ENCODE measurements around the gene KLHL25.
A peak's percentile ranks its signal among the peaks of the same experiment; 100 is the strongest.
"Not testable (repeated sequence)": the region's sequence is repeated elsewhere in the genome, so short reads cannot be mapped to it uniquely, and the experiment has no call there.

Gene KLHL25

GRCh38 chr15:85794598-85795336 is at the start of gene KLHL25:
TSS of gene KLHL25 (minus strand) at chr15:85794925. CDS start at chr15:85769810, 25,115 bp downstream.
- peak; percentile 88 for DNase-seq (ENCODE audit: low read depth)

- no peak for DNase-seq (ENCODE audit: low read depth)
These were observed 46.1 kb upstream of the KLHL25 start for GRCh38 chr15:85840802-85841152.

DNA sequence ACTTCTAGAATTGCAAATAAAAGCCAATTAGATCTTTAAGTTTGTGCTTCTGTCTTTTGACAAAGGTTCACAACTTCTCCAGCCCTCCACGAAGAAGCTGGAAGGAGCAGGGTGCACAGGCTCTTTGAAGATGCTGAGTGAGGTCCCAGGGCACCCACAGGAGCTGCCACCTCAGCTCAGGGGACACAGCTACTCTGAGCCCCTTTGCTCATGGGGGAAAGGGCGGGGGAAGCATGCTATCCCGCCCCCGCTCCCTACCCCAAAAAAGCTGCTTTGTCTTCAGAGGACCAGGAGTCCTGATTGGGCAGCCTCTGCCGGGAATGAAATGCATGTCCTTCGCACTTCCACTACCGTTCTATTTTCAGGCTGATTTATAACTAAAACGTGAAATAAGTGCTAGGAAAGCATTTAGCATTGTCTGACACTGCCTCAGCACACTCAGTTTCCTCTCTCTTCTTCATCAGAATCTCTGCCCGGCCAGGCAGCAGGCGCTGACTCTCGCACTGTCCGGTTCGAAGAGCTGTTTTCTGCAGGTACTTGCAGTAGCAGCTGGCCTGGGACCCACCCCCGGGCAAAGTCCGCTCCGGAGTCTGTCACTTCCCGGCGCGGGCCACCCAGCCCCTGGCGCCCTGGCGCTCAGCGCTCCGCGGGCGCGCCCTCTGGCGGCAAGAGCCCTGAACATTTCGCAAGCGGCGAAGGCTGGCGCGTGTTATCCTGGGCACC is 45.5 kb upstream of the KLHL25 start:
- peak; percentile 62 for DNase-seq (ENCODE audit: low read depth)

GRCh38 chr15:85839643-85840042 is 44.9 kb upstream of the KLHL25 start:
- no peak for DNase-seq (ENCODE audit: low read depth)

DNA sequence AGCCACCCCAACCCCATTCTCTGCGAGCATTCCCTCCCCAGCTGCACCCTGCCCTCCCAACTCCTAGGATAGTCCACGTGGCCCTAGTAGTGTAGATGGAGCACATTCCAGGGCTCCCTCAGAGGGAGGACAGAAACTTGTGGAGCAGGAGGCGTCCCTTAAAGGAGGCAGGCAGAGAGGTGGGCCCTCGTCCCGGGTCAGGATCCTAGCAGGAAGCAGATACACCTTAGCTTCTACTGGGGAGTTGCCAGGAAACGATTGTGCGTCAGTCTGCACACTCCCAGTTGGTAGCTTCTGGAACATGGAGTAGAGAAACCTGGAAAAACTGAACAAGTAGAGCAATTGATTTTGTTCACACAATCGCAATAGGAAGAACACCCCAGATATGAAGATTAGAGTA is 43.9 kb upstream of the KLHL25 start:
- DNase-seq (ENCODE audit: low read depth): no peak

- DNase-seq (ENCODE audit: low read depth): no peak
These were observed 43.2 kb upstream of the KLHL25 start for GRCh38 chr15:85837881-85838280.

GRCh38 chr15:85837011-85837433 is 42.3 kb upstream of the KLHL25 start:
- no peak for DNase-seq (ENCODE audit: low read depth)

GRCh38 chr15:85834651-85835050 is 39.9 kb upstream of the KLHL25 start:
- no peak for DNase-seq (ENCODE audit: low read depth)

GRCh38 chr15:85832394-85832793 is 37.7 kb upstream of the KLHL25 start:
- DNase-seq (ENCODE audit: low read depth): no peak

- DNase-seq (ENCODE audit: low read depth): peak; percentile 10
These were observed 36.8 kb upstream of the KLHL25 start for GRCh38 chr15:85831415-85832113.

DNA sequence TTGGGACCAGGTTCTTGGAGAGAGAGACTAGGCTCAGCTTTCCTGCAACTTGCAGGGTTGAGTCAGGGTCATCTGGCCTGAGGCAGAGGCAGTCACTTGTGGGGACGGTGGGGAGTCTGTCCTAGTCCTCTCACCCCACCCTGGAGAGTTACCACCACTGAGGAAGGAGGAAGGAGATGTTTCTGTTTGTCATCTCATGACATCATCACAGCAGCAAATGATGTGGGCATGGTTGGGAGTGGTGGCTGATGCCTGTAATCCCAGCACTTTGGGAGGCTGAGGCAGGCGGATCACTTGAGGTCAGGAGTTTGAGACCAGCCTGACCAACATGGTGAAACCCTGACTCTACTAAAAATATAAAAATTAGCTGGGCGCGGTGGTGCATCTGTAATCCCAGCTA is 35.0 kb upstream of the KLHL25 start:
- not testable (repeated sequence) for DNase-seq (ENCODE audit: low read depth)

- DNase-seq (ENCODE audit: low read depth): no peak
These were observed 34.1 kb upstream of the KLHL25 start for GRCh38 chr15:85828874-85829273.

DNA sequence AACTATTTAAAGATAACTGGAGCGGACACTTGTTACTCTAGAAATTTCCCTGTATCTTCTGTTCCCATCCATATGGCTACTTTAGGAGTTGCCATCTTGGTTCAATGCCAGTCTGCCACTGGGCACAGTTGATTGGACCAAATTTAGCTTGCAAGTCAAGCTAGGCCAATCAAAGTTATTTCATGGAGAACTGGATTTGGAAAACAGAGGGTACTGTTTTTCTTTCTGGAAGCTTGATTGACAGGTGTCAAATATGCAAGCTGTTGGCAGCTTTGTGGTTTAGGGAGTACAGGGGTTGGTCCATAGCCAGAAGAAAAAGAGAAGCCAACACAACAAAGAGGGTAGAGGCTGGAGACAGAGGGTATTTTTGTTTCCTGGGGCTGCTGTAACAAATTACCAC is 33.4 kb upstream of the KLHL25 start:
- no peak for DNase-seq (ENCODE audit: low read depth)

DNA sequence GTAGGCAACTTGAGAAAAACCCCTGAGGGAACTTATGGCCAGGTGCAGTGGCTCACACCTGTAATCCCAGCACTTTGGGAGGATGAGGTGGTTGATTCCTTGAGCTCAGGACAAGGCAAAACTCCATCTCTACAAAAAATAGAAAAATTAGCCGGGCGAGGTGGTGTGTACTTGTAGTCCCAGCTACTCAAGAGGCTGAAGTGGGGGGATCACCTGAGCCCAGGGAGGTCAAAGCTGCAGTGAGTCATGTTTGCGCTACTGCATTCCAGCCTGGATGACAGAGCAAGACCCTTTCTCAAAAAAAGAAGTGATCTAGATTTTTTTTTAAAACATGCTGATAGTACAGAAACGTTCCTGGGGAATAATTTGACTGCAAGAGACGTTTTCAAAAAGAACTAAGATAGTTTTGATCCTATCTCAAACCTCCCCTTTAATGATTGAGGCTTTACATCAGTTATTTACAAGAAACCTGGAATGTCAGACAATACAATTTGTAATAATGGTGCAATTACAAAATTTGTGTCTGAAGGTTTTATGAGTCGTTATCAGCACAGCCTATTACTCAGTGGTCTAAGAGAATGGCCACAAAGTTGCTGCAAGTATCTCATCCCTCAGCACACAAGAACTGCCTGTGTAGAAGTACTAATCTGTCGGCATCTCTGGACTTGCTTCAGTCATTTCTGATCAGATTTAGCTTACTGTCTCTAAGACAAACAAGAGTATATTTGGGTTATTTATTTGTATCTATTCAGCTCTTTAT is 32.2 kb upstream of the KLHL25 start:
- DNase-seq (ENCODE audit: low read depth): no peak

GRCh38 chr15:85825719-85826118 is 31.0 kb upstream of the KLHL25 start:
- DNase-seq (ENCODE audit: low read depth): no peak

DNA sequence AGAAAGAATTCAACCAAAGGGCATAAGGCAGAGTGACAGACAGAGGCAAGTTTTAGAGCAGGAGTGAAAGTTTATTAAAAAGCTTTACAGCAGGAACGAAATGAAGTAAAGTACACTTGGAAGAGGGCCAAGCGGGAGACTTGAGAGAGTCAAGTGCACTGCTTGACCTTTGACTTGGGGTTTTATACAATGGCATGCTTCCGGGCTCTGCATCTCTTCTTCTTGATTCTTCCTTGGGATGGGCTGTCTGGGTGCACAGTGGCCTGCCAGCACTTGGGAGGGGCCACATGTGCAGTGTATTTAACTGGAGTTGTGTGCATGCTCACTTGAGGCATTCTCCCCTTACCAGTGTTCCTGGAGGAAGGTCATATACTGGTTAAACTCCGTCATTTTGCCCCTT is 30.4 kb upstream of the KLHL25 start:
- no peak for DNase-seq (ENCODE audit: low read depth)

DNA sequence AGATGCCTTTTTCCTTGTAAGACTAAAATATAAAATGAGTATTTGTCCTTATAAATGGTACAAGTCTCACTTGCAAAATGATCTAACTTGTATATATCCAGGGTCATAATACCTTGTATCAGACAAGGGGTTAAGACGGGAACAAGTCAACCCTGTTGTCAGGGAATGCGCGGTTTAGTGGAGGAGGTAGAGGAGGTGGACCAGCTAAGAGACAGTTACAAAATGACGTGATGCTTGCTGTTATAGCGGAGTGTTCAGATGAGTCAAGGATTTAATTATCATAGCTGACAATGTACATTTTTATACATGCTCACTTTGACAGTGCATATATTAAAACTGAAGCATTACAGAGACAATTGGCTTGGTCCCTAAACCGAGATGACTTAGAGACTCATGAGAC is 26.8 kb upstream of the KLHL25 start:
- no peak for DNase-seq (ENCODE audit: low read depth)

DNA sequence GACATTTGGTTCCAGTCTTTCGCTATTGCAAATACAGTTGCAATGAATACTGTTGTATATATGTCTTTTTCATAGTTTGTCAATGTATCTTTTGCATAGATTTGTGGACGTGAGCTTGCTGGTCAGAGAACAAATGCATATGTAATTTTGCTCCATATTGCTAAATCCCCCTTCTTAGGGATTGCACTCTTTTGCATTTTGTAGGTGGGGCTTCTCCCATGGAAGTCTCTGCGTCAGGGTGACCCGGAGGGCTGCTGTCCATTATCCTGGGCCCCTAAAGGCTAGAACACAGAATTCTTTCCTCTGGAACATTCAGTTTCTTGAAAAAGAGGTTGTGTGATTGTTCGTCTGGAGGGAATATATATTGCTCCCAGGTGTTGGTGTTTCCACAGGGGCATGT is 25.2 kb upstream of the KLHL25 start:
- no peak for DNase-seq (ENCODE audit: low read depth)

DNA sequence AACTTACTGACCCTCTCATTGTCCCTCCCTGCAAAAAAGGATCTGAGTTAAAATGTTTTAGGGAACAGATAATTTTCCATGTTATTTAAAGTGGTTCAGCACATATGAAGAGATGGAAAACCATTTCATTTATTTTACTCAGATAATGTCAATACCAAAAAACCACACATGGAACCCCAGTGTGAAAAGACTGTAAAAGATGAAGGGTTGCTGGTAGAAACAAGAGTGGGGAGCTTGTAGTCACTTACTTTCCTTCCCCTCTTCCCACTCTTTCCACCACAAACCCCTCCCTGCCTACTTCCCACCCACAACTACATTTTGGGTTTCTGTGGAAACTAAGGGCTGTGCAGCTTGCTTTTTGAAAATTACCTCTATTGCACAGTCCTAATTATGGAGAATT is 18.5 kb upstream of the KLHL25 start:
- no peak for DNase-seq (ENCODE audit: low read depth)

DNA sequence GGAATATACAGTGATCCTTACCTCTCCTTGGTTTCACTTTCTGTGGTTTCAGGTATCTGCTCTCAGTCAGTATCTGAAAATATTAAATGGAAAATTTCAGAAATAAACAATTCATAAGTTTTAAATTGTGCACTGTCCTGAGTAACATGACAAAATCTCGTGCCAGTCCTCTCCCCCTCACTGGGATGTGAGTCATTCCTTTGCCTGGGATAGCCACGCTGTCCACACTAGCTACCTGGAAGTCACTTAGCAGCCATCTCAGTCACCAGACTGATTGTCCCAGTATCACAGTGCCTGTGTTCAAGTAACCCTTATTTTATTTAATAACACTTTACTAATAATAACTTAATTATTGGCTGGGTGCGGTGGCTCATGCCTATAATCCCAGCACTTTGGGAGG is 15.3 kb upstream of the KLHL25 start:
- no peak for DNase-seq (ENCODE audit: low read depth)

DNA sequence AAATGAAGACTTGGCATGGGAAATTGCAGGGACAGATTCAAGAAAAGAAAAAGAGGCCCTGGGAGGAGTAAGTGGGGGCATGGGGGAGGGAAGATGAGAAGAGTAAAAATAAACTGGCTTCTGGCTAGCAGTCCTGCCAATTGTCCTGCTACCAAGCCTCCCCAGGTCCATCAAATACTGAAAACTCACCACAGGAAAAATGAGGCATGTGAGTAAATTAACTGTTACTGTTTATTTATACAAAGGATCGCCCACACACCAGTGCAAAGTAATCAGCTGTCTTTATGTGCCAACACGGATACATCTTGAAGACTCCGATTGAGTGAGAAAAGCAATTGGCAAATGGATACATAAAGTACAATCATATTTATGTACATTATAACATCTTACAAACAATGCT is 10.7 kb upstream of the KLHL25 start:
- no peak for DNase-seq (ENCODE audit: low read depth)

DNA sequence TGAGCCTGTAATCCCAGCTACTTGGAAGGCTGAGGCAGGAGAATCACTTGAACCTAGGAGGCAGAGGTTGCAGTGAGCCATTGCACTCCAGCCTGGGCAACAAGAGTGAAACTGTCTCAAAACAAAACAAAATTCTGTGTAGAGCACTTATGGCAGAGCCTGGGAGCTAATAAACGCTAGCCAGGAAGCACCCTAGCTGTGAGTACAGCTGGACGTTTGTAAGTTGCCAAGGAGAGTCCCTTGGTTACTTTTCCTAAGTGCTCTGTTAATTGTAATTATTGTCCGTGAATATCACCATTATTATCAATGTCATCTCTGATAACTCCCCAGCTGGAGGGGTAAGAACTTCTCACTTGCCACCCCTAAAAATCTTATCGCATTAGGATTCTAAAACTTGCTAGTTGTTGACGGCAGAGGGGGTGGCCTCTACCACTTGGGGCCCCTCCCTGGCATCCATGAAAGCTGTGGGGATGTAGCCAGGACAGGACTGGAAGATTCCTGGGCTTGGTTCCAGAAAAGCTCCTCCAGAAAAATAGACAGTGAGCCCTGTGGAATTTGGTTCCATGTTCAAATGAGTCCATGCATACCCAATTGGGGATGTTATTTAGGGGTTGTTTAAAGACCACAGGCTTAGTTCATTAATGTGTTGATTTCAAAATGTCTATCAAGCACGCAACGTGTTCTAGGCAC is 9.9 kb upstream of the KLHL25 start:
- DNase-seq (ENCODE audit: low read depth): no peak

All from stimulated activated CD4-positive, alpha-beta T cell treated with anti-CD3 and anti-CD28 coated beads, Interleukin-2, amount 100 ng/mL, for 4 hours (primary cell).